ENCODE data around the gene ZNF839. TPM values are rescaled to one million over a fixed set of nuclear protein-coding genes. Genes with fewer than 3 reads are reported as not detected.

Gene ZNF839
- polyA plus RNA-seq, 3 donors: 0.47 to 17.0 (median 1.7) TPM

DNA sequence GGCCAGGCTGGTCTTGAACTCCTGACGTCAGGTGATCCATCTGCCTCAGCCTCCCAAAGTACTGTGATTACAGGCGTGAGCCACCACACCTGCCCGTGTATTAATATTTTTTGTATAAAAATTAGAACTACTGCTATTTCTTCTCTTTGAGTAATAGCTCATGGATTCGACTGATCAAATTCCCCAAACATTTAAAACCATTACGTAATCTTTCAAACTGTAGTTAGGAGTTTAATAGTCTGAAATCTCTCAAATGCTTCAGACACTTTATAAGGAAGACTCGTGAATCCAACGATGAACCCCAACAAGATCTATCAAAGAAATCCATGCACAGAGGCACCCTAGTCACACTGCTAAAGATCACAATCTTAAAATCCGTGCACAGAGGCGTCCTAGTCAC lies 59.3 kb downstream of the ZNF839 start:
- no peak overlapping the region for H3K4me3 ChIP-seq (replicated peaks in 1 of 3; ENCODE audit: low read depth in 2 of 3, low read length in 3 of 3)
- no peaks in the 10 kb centered on the region for H3K4me1 ChIP-seq (ENCODE audit: control insufficient read depth in 1 of 2, insufficient read depth in 2 of 2, low read length in 2 of 2)
- no peaks in the 10 kb centered on the region for H3K79me2 ChIP-seq (ENCODE audit: insufficient read depth, low read length)
- Mint-ChIP-seq H3K27ac (no peak overlapping the region), H3K9me3 (no peaks in the 10 kb centered on the region), H3K27me3 (ENCODE audit: low read depth in 3 of 3) (no peaks in the 10 kb centered on the region), H3K4me3 (no peak overlapping the region), H3K4me1 (peaks cover 5% of the 10 kb centered on the region), H3K36me3 (peaks cover 44 to 54% of the 10 kb centered on the region in 2 donors)
- H4K20me1 ChIP-seq (ENCODE audit: insufficient read depth, low read length): no peaks in the 10 kb centered on the region
- no peaks in the 10 kb centered on the region for H3K27me3 ChIP-seq (ENCODE audit: control insufficient read depth in 2 of 2, insufficient read depth in 2 of 2, low read length in 2 of 2)
- WGBS (ENCODE audit: insufficient coverage): 100% methylated on average over 3 of the region's 9 CpGs
- intact Hi-C loops (cut with micrococcal nuclease): no loop called here
- no peaks in the 10 kb centered on the region for H3K9me3 ChIP-seq (replicated peaks in 1 of 2; ENCODE audit: control insufficient read depth in 1 of 2, insufficient read depth in 1 of 2, low read length in 2 of 2)
- peaks cover 29 to 49% of the 10 kb centered on the region in 2 donors for H3K36me3 ChIP-seq (replicated peaks in 1 of 2; ENCODE audit: control insufficient read depth in 1 of 2, insufficient read depth in 2 of 2, low read length in 2 of 2)
- TF ChIP-seq CTCF (IDR thresholded peaks at IDR 0.05): no peak
- no peak overlapping the region for H2AFZ ChIP-seq (ENCODE audit: insufficient read depth, low read depth, low read length, poor library complexity, severe bottlenecking)
- no peak for DNase-seq
- H3K27ac ChIP-seq (ENCODE audit: low read depth in 1 of 2, low read length in 2 of 2): no peak overlapping the region
- H3K4me2 ChIP-seq (replicated peaks; ENCODE audit: extremely low read depth, low read length, poor library complexity, severe bottlenecking): no peak overlapping the region
- H3K9ac ChIP-seq (ENCODE audit: insufficient read depth, low read length, poor library complexity, severe bottlenecking): no peak overlapping the region

DNA sequence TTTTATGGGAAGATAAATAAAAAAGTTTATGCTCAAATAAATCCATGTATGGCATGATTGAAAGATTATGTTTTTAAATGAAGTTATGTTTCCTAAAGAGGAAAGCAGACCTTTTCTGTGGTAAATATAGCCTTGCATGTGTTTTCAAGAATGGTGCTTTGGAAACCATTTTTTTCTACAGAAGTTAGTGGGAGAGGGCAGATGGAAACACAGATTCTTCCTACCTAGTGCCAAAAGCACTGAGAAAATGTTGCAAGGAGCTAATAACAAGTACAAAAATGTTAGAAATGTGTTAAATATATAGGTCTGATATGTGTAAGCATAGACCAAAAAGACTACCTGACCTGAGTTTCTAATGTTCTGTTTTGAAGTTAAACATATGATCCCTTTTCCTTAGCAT lies 67.5 kb downstream of the ZNF839 start:
- H3K36me3 Mint-ChIP-seq: peaks cover 25 to 62% of the 10 kb centered on the region in 2 donors
- DNase-seq: no peak

More for the DNA sequence above, 67.5 kb downstream of the ZNF839 start:
- Mint-ChIP-seq H3K27me3 (ENCODE audit: low read depth in 3 of 3) (no peaks in the 10 kb centered on the region), H3K9me3 (no peaks in the 10 kb centered on the region), H3K4me1 (peaks cover 16% of the 10 kb centered on the region), H3K4me3 (no peak overlapping the region), H3K27ac (no peak overlapping the region)
- H3K27ac ChIP-seq (ENCODE audit: low read depth in 1 of 2, low read length in 2 of 2): no peak overlapping the region
- intact Hi-C loops (cut with micrococcal nuclease): no loop called here
- no peaks in the 10 kb centered on the region for H3K9me3 ChIP-seq (replicated peaks in 1 of 2; ENCODE audit: control insufficient read depth in 1 of 2, insufficient read depth in 1 of 2, low read length in 2 of 2)
- no peak overlapping the region for H3K4me3 ChIP-seq (replicated peaks in 1 of 3; ENCODE audit: low read depth in 2 of 3, low read length in 3 of 3)
- no peak overlapping the region for H3K4me2 ChIP-seq (replicated peaks; ENCODE audit: extremely low read depth, low read length, poor library complexity, severe bottlenecking)
- peaks cover 13 to 16% of the 10 kb centered on the region in 2 donors for H3K4me1 ChIP-seq (ENCODE audit: control insufficient read depth in 1 of 2, insufficient read depth in 2 of 2, low read length in 2 of 2)
- peaks cover 5 to 44% of the 10 kb centered on the region in 2 donors for H3K36me3 ChIP-seq (replicated peaks in 1 of 2; ENCODE audit: control insufficient read depth in 1 of 2, insufficient read depth in 2 of 2, low read length in 2 of 2)
- no peaks in the 10 kb centered on the region for H3K27me3 ChIP-seq (ENCODE audit: control insufficient read depth in 2 of 2, insufficient read depth in 2 of 2, low read length in 2 of 2)
- no peak for TF ChIP-seq CTCF (IDR thresholded peaks at IDR 0.05)
- no peaks in the 10 kb centered on the region for H3K79me2 ChIP-seq (ENCODE audit: insufficient read depth, low read length)
- no peak overlapping the region for H2AFZ ChIP-seq (ENCODE audit: insufficient read depth, low read depth, low read length, poor library complexity, severe bottlenecking)
- H3K9ac ChIP-seq (ENCODE audit: insufficient read depth, low read length, poor library complexity, severe bottlenecking): no peak overlapping the region
- no peaks in the 10 kb centered on the region for H4K20me1 ChIP-seq (ENCODE audit: insufficient read depth, low read length)

Data from CD14-positive monocyte (primary cell).